IPS-NIHi7 (cell line): ENCODE data around the gene THRSP.
A peak's percentile ranks its signal among the peaks of the same experiment; 100 is the strongest.
"Not testable (repeated sequence)": the region's sequence is repeated elsewhere in the genome, so short reads cannot be mapped to it uniquely, and the experiment has no call there.

ENCODE experiments used
- DNase-seq: peaks from one replicate; pipeline ENCODE4 v3.0.0; 2012; ENCODE audit warnings: mixed read lengths; ENCODE audit errors: extremely low spot score

The THRSP gene

GRCh38 chr11:78063440-78064181 is at the start of gene THRSP:
Gene THRSP (plus strand): TSS chr11:78063861. CDS start chr11:78063882, 21 bp downstream.
- DNase-seq, result no peak

DNA sequence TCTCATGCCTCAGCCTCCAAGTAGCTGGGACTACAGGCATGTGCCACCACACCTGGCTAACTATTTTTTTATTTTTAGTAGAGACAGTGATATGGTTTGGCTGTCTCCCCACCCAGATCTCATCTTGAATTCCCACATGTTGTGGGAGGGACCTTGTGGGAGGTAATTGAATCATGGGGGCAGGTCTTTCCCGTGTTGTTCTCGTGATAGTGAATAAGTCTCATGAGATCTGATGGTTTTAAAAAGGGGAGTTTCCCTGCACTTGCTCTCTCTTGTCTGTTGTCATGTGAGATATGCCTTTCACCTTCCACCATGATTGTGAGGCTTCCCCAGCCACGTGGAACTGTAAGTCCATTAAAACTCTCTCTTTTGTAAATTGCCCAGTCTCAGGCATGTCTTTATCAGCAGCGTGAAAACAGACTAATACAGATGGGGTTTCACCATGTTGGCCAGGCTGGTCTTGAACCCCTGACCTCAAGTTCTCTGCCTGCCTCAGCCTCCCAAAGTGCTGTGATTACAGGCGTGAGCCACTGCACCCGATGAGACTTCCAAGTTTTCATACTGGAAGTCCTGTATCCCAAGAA is 48.6 kb upstream of the THRSP start:
- not testable (repeated sequence) for DNase-seq

DNA sequence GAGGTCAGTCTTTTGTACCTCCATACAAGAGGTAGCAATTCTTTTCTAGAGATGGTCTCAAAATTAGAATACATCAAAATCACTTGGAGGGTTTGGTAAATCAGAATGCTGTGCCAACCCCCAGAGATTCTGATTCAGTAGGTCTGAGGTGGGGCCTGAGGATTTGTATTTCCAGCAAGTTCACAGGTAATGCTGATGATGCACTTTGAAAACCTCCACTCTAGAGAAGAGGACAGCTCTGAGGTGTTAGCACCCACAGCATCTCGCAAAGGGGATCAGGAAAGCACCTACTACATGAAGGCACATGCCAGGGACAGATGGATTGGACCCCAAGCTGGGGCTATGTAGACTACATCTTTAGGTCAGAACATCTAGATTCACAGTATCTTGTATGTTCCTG is 47.8 kb upstream of the THRSP start:
- no peak for DNase-seq

DNA sequence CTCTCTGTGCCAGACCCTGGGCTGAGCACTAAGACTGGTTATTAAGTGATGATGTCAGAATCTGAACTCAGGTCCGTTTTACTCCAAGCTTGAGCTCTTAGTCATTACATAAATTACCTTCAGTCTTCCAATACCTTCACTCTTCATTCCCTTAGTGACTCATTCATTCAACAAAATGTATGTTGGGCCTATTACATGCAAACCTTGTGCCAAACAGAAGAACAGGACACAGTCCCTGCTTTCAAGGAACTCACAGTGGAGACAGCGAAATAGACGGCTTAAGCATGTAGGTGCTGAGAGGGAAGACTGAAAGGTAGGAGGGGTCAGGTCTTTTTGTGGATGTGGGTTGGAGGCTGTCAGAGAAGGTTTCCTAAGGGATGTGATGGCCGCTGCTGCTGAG is 43.9 kb upstream of the THRSP start:
- no peak for DNase-seq

GRCh38 chr11:78020246-78020645 is 43.4 kb upstream of the THRSP start:
- no peak for DNase-seq

- no peak for DNase-seq
These were observed 42.0 kb upstream of the THRSP start for GRCh38 chr11:78021611-78022010.

GRCh38 chr11:78022397-78023396 is 41.0 kb upstream of the THRSP start, which contains the start of gene KCTD14:
Gene KCTD14 (minus strand): TSS chr11:78023276. CDS start chr11:78023249, 27 bp downstream.
- peak; percentile 87 for DNase-seq

DNA sequence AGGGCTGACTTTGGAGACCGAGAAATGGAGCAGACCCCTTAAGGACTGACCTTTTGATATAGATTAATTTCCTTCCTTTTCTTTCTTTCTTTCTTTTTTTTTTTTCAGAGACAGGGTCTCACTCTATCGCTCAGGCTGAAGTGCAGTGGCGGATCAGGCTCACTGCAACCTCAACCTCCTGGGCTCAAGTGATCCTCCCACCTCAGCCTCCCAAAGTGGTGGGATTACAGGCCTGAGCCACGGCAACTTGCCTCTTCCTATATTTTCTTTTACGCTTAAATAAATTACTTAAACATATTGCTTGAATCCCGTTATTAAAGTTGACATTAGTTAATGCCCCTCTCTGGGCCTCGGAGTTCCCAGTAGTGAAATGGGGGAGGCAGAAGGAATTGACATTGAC is 40.2 kb upstream of the THRSP start:
- no peak for DNase-seq

GRCh38 chr11:78025378-78025777 is 38.3 kb upstream of the THRSP start:
- DNase-seq, result no peak

DNA sequence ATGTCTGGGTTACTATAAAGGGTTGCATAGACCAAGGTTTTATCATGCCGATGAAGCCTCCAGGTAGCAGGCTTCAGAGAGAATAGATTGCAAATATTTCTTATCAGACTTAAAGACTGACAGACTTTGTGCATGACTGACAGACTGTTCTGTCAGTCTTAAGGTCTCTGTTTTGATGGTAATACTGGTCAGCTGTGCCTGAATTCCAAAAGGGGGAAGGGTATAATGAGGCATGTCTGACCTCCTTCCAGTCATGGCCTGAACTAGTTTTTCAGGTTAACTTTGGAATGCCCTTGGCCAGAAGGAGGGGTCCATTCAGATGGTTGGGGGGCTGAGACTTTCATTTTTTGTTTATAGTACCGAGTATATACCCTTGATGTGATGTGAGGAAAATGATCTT is 35.9 kb upstream of the THRSP start:
- no peak for DNase-seq

- not testable (repeated sequence) for DNase-seq
These were observed 35.2 kb upstream of the THRSP start for GRCh38 chr11:78028423-78028822.

- no peak for DNase-seq
These were observed 33.0 kb upstream of the THRSP start for GRCh38 chr11:78030429-78031325.

DNA sequence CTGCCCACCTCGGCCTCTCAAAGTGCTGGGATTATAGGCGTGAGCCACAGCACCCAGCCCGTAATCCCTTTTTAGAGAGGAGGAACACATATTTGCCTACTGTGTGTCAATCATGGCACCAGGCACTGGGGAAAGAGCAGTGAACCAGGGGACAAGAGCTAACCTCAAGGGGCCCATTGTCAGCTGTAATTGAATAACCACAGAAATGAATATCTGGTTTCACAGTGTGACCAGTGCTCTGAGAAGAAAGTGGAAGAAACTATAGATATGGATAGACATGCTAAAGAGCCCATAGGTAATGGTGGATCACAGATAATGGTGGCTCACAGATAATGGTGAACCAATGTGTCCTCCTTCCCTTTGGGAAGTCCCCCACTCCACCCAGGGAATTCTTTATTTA is 32.0 kb upstream of the THRSP start:
- no peak for DNase-seq

DNA sequence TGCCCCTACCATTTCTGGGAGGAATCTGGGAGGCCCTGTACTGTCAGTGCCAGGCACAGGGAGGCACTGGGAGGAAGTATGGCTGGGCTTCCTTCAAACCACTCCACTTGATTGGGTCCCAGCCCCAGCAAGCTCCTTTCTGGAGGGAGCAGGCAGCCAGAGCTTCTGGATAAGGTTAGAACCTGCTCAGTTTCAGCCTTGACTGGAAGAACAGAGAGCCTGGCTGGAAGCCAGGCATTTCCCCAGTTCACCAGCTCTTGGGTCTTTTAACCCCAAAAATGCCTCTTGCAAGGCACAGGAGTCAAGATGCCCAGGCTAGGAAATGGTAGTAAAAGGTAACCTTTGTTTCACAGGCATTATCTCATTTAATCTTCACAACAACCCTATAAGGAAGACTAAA is 31.6 kb upstream of the THRSP start:
- no peak for DNase-seq

DNA sequence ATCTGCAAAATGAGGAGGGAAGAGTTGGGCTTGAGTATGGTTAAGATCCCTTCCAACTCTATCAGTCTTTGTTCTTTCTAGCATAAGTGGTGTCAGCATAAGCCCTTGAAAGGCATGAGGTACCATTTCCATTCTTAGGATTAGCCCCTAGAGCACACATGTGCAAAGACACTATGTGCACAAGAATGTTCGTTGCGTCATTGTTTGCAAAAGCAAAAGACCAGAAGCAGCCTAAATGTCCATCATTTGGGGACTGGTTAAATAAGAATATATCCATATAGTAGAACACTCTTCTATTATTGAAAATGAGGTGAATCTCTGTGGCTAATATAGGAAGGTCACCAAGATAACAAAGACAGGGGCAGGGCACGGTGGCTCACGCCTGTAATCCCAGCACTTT is 30.6 kb upstream of the THRSP start:
- DNase-seq, result no peak

- DNase-seq, result no peak
These were observed 29.0 kb upstream of the THRSP start for GRCh38 chr11:78034623-78035022.

DNA sequence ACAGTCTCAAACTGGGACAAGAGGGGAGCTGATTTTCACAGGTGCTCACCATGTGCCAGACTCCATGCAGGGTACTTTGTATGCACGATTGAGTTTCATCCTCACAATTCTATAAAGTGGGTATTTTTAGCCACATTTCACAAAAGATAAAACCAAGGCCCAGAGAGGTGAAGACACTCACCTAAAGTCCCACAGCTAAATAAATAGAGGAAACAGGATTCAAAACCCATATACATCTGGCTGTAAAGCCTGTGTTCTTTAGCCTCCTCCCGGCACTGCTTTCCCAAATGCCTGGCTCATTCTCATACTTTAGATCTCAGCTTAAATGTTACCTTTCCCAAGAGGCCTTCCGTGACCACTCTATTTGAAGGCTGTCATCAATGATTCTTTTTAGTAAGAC is 27.3 kb upstream of the THRSP start:
- DNase-seq, result no peak

DNA sequence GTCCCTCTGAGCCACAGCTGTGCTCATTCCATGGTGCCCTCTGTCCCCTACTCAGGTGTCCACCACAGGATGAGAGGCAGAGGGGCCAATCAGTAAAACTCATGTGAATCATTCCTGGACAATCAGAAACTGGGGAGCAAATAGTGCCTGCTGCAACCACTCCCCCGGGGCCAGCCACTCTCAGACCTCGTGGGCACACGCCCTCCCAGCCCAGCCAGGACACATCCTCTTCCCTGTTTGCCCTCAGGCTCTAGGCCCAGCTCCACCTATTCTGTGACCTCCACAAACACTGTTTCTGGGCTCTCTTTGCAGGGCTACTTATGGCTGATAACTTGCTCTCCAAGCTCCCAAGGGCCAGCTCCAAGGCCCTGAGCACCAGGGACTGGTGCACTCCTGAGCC is 26.6 kb upstream of the THRSP start:
- DNase-seq, result no peak

- no peak for DNase-seq
These were observed 25.6 kb upstream of the THRSP start for GRCh38 chr11:78037825-78038620.

- DNase-seq, result no peak
These were observed 24.9 kb upstream of the THRSP start for GRCh38 chr11:78038697-78039313.
